Tracheal epithelial cell (primary cell): ENCODE results near the gene OR51Q1. TPM values are rescaled to one million over a fixed set of nuclear protein-coding genes. Genes with fewer than 3 reads are reported as not detected.

Source experiments
- total RNA-seq: library from RNA; depleted of rRNA; stranded (reverse); fragments of >200 nt; gene quantifications from 2 replicates; pipeline ENCODE4 v1.2.1, GENCODE V29; 2014

The OR51Q1 gene, protein sequence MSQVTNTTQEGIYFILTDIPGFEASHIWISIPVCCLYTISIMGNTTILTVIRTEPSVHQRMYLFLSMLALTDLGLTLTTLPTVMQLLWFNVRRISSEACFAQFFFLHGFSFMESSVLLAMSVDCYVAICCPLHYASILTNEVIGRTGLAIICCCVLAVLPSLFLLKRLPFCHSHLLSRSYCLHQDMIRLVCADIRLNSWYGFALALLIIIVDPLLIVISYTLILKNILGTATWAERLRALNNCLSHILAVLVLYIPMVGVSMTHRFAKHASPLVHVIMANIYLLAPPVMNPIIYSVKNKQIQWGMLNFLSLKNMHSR
- total RNA-seq: not detected in 2 replicates

DNA sequence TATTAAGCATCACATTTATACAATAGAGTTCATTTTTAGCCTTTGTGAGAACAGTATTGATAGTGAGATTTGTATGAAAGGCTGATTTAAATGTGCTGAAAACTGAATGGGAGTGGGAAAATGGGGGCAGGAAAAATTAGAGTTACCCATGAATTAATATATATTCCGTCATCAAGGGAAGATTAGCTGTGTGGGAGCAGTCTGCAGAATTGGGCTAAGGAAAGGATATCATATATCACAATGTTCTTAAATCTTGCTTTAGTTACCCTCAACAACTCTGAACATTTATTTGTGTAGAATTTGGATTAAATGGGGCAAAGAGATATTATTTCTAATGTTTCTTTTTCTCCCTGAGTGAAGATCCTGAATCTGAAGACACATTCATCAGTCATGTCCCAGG is at the start of gene OR51Q1:
Gene OR51Q1, plus strand, starts transcription at position 301 of the 400 bp plus-strand sequence. Its CDS starts 90 bp downstream, at position 391.

DNA sequence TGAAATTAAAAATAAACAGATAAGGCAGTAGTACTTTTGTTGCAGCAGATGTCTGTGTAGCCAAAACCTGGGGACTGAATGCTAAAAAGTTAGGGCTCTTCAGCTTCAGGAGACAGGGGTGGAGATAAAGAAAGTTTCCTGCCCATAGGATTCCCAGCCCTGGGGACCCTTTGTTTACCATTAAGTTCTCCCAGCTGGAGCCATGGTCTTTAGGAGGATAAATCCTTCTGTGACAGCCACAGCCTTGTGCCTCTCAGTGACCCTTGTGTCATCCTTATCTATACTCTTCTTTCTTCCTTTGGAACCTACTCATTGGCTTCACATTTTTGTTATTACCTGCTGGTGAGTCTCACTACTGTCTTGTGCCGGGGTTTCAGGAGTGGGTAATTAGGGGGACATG is 38.3 kb upstream of the OR51Q1 start, which contains the start of gene OR51M1:
Gene OR51M1, plus strand, starts transcription at position 237 of the 400 bp plus-strand sequence. CDS start 5,587 bp downstream, outside the sequence.

DNA sequence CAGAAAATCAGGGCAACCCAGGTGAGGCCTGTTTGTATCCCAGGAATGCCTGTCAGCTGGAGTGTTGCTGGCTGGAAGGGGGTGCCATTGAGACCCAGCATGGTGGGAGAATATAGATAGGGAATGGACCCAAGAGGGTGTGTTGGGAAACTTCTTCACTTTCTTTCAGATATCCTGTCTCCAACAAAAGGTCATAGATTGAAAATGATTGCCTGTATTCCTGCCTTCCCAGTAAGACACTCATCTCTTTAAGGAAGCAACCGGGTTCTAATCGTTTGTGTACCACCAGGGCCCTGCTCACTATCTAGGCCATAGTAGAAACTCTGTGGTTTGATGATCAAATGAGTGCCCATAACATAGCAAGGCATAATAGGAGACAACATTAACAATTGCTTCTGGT is 19.5 kb downstream of the OR51Q1 start, which contains the start of gene OR51I1:
Gene OR51I1, minus strand, starts transcription at position 101 of the 400 bp plus-strand sequence. Its CDS starts 0 bp downstream, at position 101.

DNA sequence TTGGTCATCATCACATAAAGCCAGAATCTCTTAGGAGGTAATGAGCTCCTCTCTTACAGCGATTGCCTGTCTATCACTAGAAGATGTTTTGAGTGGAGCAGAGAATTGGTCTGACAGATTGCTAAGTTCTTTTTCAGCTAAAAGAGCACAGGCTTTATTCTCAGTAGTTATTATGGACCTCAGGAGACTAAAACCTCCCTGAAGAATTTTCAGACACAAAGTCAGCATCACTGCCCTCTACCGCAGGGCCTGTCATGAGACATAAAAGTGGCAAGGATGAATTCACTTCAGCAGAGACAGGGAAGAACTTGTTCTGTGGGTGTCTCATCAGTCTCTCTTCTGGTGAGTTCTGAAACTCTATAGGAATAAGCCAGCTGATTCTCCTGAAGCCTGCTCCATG is 27.1 kb downstream of the OR51Q1 start, which contains the start of gene OR51I2:
Gene OR51I2, plus strand, starts transcription at position 301 of the 400 bp plus-strand sequence. CDS start 4,166 bp downstream, outside the sequence.

Other genes with a start within 250 kb of the OR51Q1 start
- gene OR51V1, start 221.4 kb upstream of the OR51Q1 start, total RNA-seq: not detected in 2 replicates
- not detected in 2 replicates for gene HBB, start 195.0 kb upstream of the OR51Q1 start, total RNA-seq
- not detected in 2 replicates for gene HBD, start 187.6 kb upstream of the OR51Q1 start, total RNA-seq
- gene HBG1, start 172.3 kb upstream of the OR51Q1 start, total RNA-seq: not detected in 2 replicates
- not detected in 2 replicates for gene HBG2, start 167.3 kb upstream of the OR51Q1 start, total RNA-seq
- not detected in 2 replicates for gene HBE1, start 152.2 kb upstream of the OR51Q1 start, total RNA-seq
- not detected in 2 replicates for gene OR51B4, start 120.2 kb upstream of the OR51Q1 start, total RNA-seq
- gene OR51B2, start 97.8 kb upstream of the OR51Q1 start, total RNA-seq: not detected in 2 replicates
- not detected in 2 replicates for gene OR51B5, start 78.6 kb upstream of the OR51Q1 start, total RNA-seq
- not detected in 2 replicates for gene OR51B6, start 70.6 kb upstream of the OR51Q1 start, total RNA-seq
- gene OR51M1, start 38.3 kb upstream of the OR51Q1 start, total RNA-seq: not detected in 2 replicates
- 0.24 TPM in 1 of 2 replicates, not detected in the other for gene OR51I1, start 19.4 kb downstream of the OR51Q1 start, total RNA-seq
- not detected in 2 replicates for gene OR51I2, start 27.2 kb downstream of the OR51Q1 start, total RNA-seq
- gene OR52D1, start 66.6 kb downstream of the OR51Q1 start, total RNA-seq: not detected in 2 replicates
- gene UBQLN3, start 87.8 kb downstream of the OR51Q1 start, total RNA-seq: not detected in 2 replicates
- 0.21 TPM in 1 of 2 replicates, not detected in the other for gene UBQLNL, start 94.6 kb downstream of the OR51Q1 start, total RNA-seq
- gene OR52H1, start 126.4 kb downstream of the OR51Q1 start, total RNA-seq: 0.21 and 0.48 TPM in 2 replicates
- gene OR52B6, start 158.8 kb downstream of the OR51Q1 start, total RNA-seq: not detected in 2 replicates
- 3.0 and 3.1 TPM in 2 replicates for gene TRIM6, start 174.5 kb downstream of the OR51Q1 start, total RNA-seq
- 3.4 and 9.6 TPM in 2 replicates for gene TRIM34, start 202.9 kb downstream of the OR51Q1 start, total RNA-seq